HG02798 (cell line): ENCODE measurements around the gene RCCD1.

Source experiments
- ATAC-seq: cut with Tn5 transposase; IDR thresholded peaks from one replicate; pipeline ENCODE4 v1.9.1; 2021; ENCODE audit warnings: mild to moderate bottlenecking; ENCODE audit not compliant: unreplicated experiment, poor library complexity

Gene RCCD1

DNA sequence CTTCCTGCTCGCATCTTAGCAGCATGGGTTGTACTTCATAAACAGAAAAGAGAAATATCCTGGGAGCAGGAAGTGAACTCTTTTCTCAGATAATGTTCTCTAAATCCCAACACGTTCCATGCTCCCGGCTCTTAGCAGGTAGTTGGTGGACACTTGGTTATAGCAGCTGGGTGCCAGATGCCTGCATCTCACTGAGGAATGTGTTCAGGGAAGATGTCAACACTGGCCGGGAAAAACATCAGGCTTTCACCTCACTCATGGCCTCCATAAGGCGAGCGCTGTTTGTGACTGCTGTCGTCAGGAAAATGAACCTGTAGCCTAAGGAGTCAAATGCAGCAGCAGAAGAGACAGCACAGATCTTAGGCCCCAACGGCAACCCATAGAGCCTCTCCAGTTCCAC lies 44.1 kb downstream of the RCCD1 start:
- no peak for ATAC-seq

DNA sequence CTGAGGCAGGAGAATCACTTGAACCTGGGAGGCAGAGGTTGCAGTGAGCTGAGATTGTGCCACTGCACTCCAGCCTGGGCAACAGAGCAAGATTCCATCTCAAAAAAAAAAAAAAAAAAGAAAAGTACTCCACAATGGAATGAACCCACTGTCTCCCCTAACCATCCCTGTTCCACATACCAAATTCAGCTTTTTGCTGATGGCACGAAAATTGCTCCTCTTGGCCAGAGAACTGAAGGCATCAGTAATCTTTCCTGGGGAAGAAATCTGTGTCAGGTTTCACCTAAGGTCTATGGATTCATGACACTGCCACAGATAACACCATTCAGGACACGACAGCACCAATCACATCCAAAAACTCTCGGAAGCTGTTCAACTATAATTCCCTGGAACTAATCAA lies 46.5 kb downstream of the RCCD1 start:
- ATAC-seq: no peak

DNA sequence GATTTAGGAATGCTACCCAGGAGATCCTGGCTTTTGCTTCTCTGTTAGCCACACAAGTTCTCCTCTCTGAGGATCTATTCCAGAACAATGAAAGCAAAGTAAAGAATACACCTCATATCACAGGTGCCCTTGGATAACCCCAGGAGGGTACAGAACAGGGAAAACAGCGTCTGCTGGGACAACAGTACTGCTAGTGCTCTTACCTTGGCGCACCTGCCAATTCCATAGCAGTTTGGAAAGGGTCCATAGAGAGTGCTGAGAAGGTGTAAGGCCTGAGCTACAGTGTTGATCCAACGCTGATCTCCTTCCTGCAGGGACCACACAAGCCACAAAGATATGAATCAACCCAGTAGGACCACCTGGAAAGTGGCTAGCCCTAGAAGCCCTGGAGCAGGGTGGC lies 52.6 kb downstream of the RCCD1 start:
- ATAC-seq: no peak
